ENCODE measurements around the gene NMT1. TPM values are rescaled to one million over a fixed set of nuclear protein-coding genes. Genes with fewer than 3 reads are reported as not detected.

The NMT1 gene
- total RNA-seq, 1 donor from 2014 or later = 98.8 TPM

GRCh38 chr17:45073414-45074070 lies 12.4 kb downstream of the NMT1 start:
- Mint-ChIP-seq H3K9me3 (no peaks in the 10 kb centered on the region), H3K36me3 (peaks cover 16% of the 10 kb centered on the region), H3K27ac (peak overlapping the region; percentile 41), H3K4me3 (no peak overlapping the region), H3K4me1 (ENCODE audit: unreplicated experiment) (no peaks in the 10 kb centered on the region), H3K27me3 (no peaks in the 10 kb centered on the region)
- no peak for TF ChIP-seq CTCF (conservative IDR thresholded peaks at IDR 0.05)
- DNase-seq (ENCODE audit: extremely low spot score, unreplicated experiment) = no peak

- no peak overlapping the region for H3K4me3 Mint-ChIP-seq
- H3K27me3 Mint-ChIP-seq = no peaks in the 10 kb centered on the region
- peaks cover 16% of the 10 kb centered on the region for H3K36me3 Mint-ChIP-seq
- no peak overlapping the region for H3K27ac Mint-ChIP-seq
- no peak for TF ChIP-seq CTCF (conservative IDR thresholded peaks at IDR 0.05)
- H3K4me1 Mint-ChIP-seq (ENCODE audit: unreplicated experiment) = no peaks in the 10 kb centered on the region
- H3K9me3 Mint-ChIP-seq = no peaks in the 10 kb centered on the region
- DNase-seq (ENCODE audit: extremely low spot score, unreplicated experiment) = no peak
Observed at GRCh38 chr17:45077643-45078042, 16.5 kb downstream of the NMT1 start.

GRCh38 chr17:45081047-45081703 lies 20.1 kb downstream of the NMT1 start:
- TF ChIP-seq CTCF (conservative IDR thresholded peaks at IDR 0.05) = no peak
- H3K36me3 Mint-ChIP-seq = peaks cover 6% of the 10 kb centered on the region
- H3K9me3 Mint-ChIP-seq = no peaks in the 10 kb centered on the region
- no peaks in the 10 kb centered on the region for H3K27me3 Mint-ChIP-seq
- DNase-seq (ENCODE audit: extremely low spot score, unreplicated experiment) = no peak
- no peaks in the 10 kb centered on the region for H3K4me1 Mint-ChIP-seq (ENCODE audit: unreplicated experiment)
- H3K4me3 Mint-ChIP-seq = no peak overlapping the region
- no peak overlapping the region for H3K27ac Mint-ChIP-seq

GRCh38 chr17:45086391-45086790 lies 25.3 kb downstream of the NMT1 start:
- TF ChIP-seq CTCF (conservative IDR thresholded peaks at IDR 0.05) = no peak
- Mint-ChIP-seq H3K27me3 (no peaks in the 10 kb centered on the region), H3K4me3 (no peak overlapping the region), H3K4me1 (ENCODE audit: unreplicated experiment) (no peaks in the 10 kb centered on the region), H3K36me3 (peaks cover 12% of the 10 kb centered on the region), H3K9me3 (no peaks in the 10 kb centered on the region), H3K27ac (no peak overlapping the region)
- no peak for DNase-seq (ENCODE audit: extremely low spot score, unreplicated experiment)

- peaks cover 14% of the 10 kb centered on the region for H3K36me3 Mint-ChIP-seq
- TF ChIP-seq CTCF (conservative IDR thresholded peaks at IDR 0.05) = no peak
- no peak overlapping the region for H3K27ac Mint-ChIP-seq
- no peak for DNase-seq (ENCODE audit: extremely low spot score, unreplicated experiment)
- H3K9me3 Mint-ChIP-seq = no peaks in the 10 kb centered on the region
- no peak overlapping the region for H3K4me3 Mint-ChIP-seq
- no peaks in the 10 kb centered on the region for H3K4me1 Mint-ChIP-seq (ENCODE audit: unreplicated experiment)
- no peaks in the 10 kb centered on the region for H3K27me3 Mint-ChIP-seq
Observed at GRCh38 chr17:45086865-45087503, 25.9 kb downstream of the NMT1 start.

All from type B pancreatic cell (in vitro differentiated cells).